Measurements from ENCODE around the gene SLC35F4.
"Not testable (repeated sequence)": the region's sequence is repeated elsewhere in the genome, so short reads cannot be mapped to it uniquely, and the experiment has no call there.

SLC35F4 gene

DNA sequence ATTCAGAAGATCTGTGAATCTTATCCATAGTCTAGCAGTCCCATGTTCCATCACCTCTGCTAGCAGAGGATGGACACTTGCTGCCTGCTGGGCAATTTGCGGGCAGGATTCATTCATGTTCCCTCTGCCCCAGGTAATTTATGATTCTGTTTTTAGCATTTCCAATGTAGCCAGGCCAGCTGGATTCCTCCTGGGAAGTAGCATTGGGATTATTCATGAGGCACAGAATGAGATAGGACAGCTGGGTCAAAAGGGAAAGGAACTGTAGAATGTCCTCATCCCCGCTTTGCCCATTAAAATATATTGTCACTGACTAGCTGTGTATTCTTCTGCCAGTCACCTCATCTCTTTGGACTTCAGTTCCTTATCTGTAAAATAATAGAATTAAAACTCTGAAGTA is 68.7 kb downstream of the SLC35F4 start:
- no peak for DNase-seq (ENCODE audit: low read depth in 2 of 2)

DNA sequence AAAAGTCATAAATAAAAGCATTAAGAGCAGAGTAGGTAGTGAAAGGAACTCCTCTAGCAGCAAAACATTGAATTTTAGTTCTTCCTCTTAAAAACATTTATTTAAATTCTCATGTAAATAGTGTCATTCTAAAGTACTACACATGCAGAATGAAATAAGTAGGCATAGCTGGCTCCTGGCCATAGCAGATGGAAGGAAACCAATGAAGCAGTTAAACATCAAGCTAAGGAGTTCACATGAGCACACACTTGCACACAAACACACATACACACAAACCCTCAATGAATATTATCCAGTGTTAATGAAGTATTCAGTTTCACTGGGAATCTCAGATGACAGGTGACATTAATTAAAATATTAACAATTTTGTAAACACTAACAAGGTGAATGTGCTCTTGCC is 69.3 kb downstream of the SLC35F4 start:
- DNase-seq (ENCODE audit: low read depth in 2 of 2) = no peak

DNA sequence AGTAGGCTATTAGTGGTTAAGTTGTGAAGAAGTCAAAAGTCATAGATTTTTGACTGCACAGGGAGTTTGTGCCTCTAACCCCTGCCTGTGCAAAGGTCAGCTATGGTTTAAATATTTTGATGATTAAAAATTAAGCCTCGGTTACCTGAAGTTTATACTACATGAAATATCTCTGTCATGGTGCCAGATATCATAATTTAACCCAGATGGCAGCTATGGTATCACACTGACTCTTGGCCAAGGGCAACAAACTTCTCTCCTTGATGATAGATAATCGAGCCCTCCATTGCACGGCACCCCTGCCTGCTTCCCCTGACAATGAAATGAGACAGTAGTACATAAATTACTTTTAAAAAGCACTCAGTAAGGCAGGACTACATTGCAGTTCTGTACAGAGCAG is 80.8 kb downstream of the SLC35F4 start:
- no peak for DNase-seq (ENCODE audit: low read depth in 2 of 2)

DNA sequence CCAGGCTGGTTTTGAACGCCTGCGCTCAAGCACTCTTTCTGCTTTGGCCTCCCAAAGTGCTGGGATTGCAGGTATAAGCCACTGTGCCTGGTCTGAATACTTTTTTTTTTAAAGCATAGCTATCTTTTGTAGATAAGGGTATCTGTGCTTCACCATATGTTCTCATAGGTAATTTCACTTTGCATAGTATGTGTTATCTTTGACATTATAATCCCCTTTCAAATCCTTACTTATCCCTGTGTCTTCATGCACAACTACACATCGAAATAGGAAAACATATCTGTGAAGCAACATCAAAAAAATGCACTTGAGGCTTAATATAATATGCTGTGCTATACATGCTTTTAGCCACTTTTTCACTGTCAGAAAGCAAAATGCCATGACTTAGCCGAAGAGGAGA is 94.1 kb downstream of the SLC35F4 start:
- no peak for DNase-seq (ENCODE audit: low read depth in 2 of 2)

DNA sequence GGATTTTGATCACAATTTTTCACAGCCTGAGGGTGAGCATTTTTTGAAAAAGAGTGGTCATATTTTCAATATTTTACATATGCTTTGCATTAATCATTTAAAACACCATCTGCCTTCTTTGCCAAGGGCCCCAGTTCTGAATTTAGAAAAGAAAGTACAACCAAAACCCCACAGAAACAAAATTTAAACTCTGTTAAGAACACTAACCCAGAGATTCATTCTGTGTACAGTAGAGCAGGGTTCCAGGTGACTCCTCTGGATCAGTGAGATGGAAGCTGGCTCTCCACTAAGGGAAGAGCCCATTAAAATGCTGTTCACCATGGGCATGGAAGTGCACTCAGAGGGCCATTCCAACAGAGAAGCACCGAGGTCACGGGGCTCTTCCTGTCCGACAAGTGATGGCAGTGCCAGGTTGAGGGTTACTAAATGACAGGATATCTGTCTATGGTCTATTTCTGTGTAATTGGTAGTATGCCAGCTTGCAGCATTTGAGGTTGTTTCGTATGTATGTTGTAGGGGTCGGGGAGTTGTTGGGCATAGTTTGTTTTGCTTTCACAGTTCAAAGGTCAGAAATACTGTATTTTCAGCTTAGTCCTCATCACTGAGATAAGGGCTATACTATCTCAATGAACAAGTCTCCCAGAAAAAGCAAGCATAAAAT is 95.9 kb downstream of the SLC35F4 start:
- DNase-seq (ENCODE audit: low read depth in 2 of 2) = no peak

DNA sequence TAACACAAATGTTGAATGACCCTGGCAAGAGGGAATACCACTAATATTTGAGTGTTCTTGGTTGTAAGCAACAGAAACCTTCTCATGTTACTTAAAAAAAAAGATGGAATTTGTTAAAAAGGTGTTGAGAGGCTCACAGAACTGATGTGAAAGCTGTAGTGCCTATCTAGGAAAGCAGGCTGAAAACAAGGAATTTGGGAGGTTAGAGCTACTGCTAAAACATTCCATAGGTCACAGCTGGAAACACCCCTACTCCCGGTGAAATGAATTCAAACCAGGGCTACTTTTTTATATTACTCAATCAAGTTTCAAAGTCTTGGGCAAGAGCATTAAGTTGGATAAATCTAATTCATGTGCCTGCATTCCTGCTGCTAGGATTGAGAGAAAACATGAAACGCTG is 104.1 kb downstream of the SLC35F4 start:
- no peak for DNase-seq (ENCODE audit: low read depth in 2 of 2)

DNA sequence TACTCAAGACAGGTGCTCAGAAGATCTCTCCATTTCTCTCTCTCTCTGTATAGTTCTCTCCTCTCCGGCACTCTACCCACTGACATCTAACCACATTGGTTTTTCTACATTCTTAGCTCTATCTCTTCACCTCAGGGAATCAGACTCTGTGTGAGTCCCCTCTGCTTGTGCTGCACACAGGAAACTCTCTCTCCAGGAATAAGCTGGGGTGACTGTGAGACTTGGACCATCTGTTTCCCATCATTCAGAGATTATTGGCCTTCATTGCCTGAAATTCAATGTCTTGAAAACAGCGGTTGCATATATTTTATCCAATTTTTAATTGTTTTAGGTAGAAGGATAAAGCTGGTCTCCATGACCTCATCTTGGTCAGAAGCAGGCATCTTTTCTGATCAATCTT is 105.0 kb downstream of the SLC35F4 start:
- no peak for DNase-seq (ENCODE audit: low read depth in 2 of 2)

DNA sequence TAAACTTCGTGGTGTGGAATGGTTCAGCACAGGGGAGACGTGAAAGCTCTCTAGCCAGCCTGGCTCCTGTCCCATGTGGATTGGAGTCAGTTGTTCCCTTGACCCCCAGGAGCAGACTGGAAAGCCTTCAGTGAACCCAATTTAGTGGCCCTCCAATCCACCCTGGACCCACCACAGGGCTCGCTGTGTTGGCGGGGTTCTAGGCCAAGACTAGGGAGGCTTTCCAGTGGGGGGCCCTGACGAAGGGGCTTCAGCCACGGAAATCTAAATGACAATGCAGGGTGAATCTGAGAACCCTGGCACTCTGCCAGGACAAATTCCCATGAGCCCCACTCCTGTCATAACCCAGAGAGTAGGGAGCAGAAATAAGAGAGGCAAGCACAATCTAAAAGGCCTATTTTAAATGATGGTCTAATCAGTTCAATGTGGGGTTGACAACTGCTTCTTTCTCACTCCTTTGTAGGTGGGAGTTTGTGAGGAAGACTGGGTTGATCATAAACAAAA is 110.8 kb downstream of the SLC35F4 start:
- DNase-seq (ENCODE audit: low read depth in 2 of 2) = no peak

DNA sequence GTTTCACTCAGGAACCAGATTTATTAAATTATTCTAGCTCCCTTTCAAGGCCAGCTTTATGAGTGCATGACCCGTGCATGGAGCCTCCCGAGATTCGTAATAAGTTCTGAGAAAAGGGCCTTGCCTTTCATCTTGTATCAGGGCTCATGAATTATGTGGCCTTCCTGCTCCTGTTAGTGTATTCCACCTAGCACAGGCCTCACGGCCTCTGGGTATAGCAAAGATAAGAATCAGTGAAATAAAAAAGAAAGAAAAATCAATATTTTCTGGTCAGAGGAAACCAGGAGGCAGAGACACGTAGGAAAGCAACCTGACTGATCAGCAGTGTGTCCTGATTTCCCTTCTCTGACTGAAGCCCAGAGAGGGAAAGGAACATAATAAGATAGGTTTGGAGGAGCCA is 111.4 kb downstream of the SLC35F4 start:
- no peak for DNase-seq (ENCODE audit: low read depth in 2 of 2)

DNA sequence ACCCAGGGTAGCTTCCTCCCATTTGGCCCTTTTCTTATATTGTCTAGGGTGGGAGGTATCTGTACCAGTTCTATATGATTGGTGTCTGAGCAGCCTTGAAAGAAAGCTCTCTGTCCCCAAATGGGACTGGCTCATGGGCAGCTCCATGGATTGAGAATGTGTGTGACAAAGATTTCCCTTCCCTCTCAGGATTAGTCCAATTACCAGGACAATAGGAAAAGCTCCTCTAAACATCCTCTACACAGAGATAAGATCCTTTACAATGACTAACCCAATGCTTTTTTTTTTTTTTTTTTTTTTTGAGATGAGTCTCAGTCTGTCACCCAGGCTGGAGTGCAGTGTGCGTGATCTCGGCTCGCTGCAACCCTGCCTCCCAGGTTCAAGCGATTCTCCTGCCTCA is 112.1 kb downstream of the SLC35F4 start:
- no peak for DNase-seq (ENCODE audit: low read depth in 2 of 2)

DNA sequence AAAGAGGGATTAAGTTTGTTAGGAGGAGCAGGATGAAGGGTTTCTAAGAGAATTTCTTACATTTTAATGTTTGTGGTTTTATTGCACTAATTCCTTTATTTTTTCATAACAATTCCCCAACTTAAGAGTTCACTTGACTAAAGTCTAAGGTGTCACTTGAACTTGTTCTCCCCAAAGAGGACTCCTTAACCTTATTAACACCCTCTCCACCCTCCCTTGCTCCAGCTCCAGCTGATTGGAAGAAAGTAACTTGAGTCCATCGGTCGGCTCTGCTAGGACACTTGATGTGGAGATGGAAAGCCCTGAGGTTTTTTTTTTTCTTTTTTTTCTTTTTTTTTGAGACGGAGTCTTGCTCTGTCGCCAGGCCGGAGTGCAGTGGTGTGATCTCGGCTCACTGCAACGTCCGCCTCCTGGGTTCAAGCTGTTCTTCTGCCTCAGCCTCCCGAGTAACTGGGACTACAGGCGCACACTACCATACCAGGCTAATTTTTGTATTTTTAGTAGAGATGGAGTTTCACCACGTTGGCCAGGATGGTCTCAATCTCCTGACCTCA is 113.7 kb downstream of the SLC35F4 start:
- DNase-seq (ENCODE audit: low read depth in 2 of 2) = not testable (repeated sequence)

DNA sequence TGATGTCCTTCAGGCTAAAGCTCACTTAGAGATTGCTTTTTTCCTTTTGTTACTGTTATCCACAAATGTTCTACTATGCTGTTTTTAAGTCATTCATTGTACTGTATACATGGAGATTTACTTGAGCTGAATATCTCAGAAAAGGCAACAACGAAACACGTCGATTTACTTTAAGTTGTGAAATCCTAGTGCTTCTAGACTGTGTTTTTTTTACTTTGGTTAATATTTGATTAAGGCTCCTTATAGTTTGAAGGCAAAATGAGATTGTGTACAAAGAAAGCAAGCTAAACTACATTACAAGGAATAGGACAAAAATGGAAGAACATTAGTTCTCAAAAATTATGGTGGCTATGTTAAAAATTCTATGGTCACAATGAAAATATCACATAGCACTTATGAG is 114.5 kb downstream of the SLC35F4 start:
- DNase-seq (ENCODE audit: low read depth in 2 of 2) = no peak

DNA sequence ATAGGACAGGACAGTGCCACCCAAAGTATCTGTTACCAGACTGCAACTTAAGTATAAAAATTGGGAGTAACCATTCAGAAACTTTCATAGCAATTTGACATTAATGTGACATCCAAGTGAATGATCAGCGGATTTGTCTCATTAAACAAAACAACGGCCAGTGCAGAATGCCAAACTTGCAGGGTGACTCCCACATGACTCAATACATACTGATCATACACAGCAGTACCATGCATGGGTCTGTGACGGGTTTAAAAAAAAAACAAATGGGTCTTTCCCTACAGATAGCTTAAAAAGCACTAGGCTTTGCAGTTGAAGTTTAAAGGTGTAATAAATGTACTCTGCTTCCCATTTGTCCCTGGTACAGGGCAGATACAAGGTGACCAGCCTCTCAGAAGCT is 116.6 kb downstream of the SLC35F4 start:
- DNase-seq (ENCODE audit: low read depth in 2 of 2) = no peak

DNA sequence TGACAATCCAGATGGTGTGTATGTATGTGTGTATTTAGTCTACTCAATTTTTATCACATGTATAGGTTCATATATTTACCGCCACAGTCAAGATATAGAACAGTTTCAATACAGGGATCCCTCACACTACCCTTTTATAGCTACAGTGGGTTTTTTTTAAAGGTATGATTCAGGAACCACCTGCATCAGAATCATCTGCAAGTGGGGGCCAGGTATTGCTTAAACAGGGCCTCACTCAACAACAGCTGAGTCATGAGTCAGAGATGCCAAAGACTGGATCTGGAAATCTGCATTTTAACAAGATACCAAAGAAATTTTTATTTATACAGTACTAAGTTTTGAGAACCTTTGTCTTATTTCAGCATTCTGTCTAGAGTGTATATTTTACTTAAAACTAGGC is 117.6 kb downstream of the SLC35F4 start:
- no peak for DNase-seq (ENCODE audit: low read depth in 2 of 2)

DNA sequence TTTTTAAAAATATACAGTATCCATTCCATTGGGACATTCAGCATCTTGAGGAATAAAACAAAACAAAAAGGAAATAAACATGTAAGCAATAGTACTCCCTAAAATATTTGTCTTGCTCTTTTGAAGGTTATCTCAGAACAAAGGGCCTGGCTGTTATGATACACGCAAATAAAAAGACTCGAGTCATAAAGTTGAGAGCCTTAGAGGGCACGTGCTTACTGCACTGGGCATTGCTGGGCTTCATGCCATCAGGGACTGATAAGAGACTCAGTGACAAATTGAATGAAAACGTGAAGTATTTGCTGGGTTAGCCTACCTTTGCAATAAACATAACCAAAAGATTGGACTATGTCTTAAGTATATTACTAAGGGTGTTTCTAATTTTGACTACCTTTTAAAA is 118.9 kb downstream of the SLC35F4 start:
- no peak for DNase-seq (ENCODE audit: low read depth in 2 of 2)

DNA sequence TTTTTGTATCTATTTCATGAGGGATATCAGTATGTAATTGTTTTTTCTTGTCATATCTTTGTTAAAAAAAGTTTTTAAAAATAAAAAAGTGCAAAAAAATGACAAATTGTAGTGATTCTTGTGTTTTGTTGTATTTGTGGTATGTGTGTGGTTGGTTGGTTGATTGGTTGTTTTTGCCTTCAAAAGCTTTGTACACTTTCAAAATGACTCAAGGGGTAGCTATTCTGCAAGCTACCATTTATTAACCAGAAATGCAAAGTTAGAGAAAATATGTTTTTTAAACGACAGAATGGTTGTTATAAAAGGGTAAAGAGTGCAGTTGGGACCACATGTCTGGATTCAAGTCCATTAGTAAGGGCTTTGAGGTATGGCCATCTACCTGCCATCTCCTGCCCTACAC is 119.3 kb downstream of the SLC35F4 start:
- no peak for DNase-seq (ENCODE audit: low read depth in 2 of 2)

DNA sequence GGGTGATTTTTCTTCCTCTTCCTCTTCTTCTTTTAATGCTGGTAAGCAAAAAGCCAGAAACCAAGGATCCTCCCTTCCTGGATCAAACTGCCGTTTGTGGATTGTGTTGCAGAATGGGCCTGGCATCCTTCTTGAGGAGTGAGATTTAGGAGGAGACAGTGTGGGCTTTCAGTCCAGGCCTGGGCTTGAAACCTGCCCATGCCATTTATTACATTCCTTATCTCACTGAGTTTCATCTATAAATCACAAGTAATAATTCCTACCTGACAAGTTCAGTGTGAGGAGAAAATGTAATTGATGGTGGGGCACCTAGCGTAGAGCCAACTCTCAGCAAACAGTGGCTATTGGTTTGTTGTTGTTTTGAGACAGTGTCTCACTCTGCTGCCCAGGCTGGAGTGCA is 126.4 kb downstream of the SLC35F4 start:
- DNase-seq (ENCODE audit: low read depth in 2 of 2) = no peak

DNA sequence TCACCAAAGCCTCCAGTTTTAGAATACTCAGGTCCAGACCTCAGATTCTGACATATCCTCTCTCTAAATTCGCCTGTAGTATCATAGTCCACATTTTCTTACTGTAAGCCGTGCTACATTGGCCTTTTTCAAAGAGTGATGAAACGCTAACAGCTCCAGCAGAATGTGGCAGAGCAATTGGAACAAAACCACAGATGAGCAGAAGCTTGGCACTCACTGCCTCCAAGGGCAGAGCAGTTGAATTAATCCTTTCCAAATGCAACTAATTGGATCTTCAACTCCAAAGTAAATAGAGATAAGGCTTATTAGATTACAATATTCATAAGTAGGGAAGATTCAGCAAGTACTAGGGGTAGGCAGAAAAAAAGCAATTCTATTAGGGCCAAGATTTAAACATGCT is 128.3 kb downstream of the SLC35F4 start:
- no peak for DNase-seq (ENCODE audit: low read depth in 2 of 2)

DNA sequence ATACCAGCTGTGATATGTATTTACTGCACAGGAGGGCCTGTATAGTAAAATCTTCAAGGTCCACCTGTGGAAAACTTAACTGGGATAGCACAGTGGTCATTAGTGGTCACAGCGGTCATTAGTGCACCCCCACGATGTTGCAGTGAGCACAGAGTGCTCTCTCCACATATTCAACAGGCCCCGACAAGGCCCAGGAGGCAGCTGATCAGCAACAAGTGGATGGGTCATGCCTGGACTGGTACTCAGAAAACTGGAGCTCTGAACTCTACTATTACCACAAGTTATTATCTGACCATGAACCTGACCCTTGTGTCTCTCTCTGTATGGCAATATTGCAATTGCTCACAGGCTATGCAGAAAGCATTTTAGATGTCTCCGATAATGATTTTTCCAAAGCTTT is 129.5 kb downstream of the SLC35F4 start:
- DNase-seq (ENCODE audit: low read depth in 2 of 2) = no peak

DNA sequence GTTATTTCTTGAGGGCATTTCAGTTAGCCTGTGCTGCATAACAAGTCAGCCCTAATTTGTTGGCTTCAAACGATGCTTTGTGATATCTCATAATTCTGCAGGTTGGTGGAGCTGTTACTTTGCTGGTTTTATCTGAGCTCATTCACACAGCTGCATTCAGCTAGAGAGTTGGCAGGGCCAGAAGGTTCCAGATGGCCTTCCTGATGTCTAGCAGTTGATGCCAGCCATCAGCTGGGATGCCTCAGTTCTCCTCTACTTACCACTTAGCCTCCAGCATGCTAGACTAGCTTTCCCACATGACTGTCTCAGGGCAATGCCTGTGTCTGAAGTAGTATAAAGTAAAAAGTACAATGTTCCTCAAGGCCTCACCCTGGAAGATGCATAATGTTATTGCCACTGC is 130.6 kb downstream of the SLC35F4 start:
- no peak for DNase-seq (ENCODE audit: low read depth in 2 of 2)

DNA sequence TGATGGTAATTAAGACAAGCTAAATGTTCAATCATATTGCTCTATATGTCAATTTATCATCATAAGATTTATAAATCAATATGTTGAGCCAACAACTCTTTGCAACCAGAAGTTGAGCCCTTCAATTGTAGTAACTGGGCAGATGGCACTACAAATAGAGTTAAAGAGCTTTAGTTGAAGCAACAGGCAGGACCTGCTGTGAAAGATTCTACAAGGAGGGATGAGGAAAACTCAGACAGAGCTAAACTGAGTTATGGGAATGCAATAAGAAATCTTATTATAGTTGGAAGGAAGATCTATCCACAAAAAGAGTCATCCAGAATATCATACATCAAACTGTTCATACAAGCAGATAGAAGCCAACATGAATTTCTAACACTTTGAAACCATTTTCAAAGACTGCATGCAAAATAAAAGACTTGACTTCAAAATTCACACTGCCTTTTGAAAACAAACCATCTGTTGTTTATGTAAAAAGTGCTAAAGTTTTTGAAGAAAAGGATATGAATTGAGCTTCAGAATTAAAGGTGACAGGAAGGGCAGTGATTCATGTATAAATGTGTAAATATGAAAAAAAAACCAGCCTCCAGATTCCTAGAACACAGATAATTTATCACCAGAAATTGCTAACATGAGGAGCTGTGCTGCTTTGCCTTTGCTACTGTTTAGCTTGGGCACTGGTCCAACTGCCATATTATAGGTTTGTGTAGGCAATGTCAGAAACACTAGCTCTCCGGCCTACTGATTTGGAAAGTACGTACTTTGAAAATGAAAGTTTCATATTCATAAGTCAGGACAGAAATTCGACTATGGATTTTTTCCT is 133.2 kb downstream of the SLC35F4 start:
- DNase-seq (ENCODE audit: low read depth in 2 of 2) = no peak

DNA sequence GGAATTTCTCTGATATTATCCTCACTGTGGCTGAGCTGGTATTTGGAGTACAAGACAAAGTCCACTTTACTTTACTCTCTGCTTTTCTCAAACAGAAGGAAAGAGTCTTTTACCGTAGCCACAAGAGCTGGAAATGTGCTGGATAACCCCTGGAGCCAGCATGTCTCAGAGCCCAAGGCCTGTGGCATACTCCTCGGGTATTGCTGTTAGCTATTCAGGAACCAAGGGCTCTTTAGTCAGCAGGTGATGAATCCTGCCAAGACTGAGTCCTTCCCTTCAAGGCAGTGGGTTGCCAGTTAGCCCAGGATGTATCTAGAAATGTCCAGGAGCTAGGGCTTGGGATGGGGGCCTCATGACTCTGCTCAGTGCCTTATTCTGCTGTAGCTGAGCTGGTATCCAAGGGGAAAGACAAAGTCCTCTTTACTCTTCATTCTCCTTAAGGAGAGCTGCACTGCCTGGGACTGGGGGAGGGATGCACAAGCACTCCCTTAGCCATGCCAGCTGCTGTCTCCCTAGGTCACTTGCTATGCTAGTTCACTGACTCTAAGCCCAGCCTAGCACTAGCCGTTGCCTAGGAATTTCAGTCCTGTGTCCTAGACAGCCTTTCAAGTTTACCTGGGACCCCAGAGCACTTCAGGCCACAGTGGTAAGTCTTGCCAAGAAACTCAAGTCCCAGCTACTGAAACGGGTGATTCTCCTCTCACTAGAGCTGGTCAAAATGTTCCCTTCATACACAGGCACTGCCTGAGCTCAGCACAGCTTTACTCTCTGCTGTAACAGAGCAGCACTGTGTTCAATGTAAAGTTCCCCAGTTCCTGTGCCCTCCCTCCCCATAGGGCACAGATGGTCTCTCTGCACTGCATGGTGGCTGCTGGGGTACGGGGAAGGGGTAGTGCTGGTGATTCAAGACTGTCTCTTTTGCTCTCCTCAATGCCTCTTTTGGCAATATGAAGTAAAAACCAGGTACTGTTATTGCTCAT is 136.4 kb downstream of the SLC35F4 start:
- DNase-seq (ENCODE audit: low read depth in 2 of 2) = no peak
